GM19438 (cell line): ENCODE measurements around the gene ABLIM1.

Experiments used
- ATAC-seq: cut with Tn5 transposase; IDR thresholded peaks from one replicate; pipeline ENCODE4 v1.9.1; 2021; ENCODE audit warnings: low read depth; ENCODE audit not compliant: unreplicated experiment

The ABLIM1 gene

GRCh38 chr10:114680543-114681117 is 22.6 kb upstream of the ABLIM1 start:
- no peak for ATAC-seq

GRCh38 chr10:114679552-114679951 is 21.5 kb upstream of the ABLIM1 start:
- ATAC-seq: no peak

- no peak for ATAC-seq
Measured at GRCh38 chr10:114678820-114679219, 20.7 kb upstream of the ABLIM1 start.

- no peak for ATAC-seq
Measured at GRCh38 chr10:114678336-114678735, 20.3 kb upstream of the ABLIM1 start.

- no peak for ATAC-seq
Measured at GRCh38 chr10:114674346-114674745, 16.3 kb upstream of the ABLIM1 start.

GRCh38 chr10:114669648-114670047 is 11.6 kb upstream of the ABLIM1 start:
- no peak for ATAC-seq

GRCh38 chr10:114668375-114669080 is 10.5 kb upstream of the ABLIM1 start:
- ATAC-seq: no peak

GRCh38 chr10:114665873-114666272 is 7.8 kb upstream of the ABLIM1 start:
- ATAC-seq: no peak

GRCh38 chr10:114665406-114665805 is 7.3 kb upstream of the ABLIM1 start:
- no peak for ATAC-seq

- no peak for ATAC-seq
Measured at GRCh38 chr10:114664127-114664526, 6.1 kb upstream of the ABLIM1 start.

GRCh38 chr10:114663626-114664025 is 5.6 kb upstream of the ABLIM1 start:
- no peak for ATAC-seq

GRCh38 chr10:114662646-114663217 is 4.7 kb upstream of the ABLIM1 start:
- ATAC-seq: no peak

GRCh38 chr10:114661212-114661880 is 3.3 kb upstream of the ABLIM1 start:
- ATAC-seq: no peak

GRCh38 chr10:114655671-114656070 is 2.4 kb downstream of the ABLIM1 start:
- ATAC-seq: no peak

GRCh38 chr10:114654822-114655575 is 3.1 kb downstream of the ABLIM1 start:
- ATAC-seq: no peak

GRCh38 chr10:114653926-114654325 is 4.1 kb downstream of the ABLIM1 start:
- ATAC-seq: no peak

GRCh38 chr10:114652402-114653368 is 5.4 kb downstream of the ABLIM1 start:
- no peak for ATAC-seq

- no peak for ATAC-seq
Measured at GRCh38 chr10:114650831-114651230, 7.2 kb downstream of the ABLIM1 start.

GRCh38 chr10:114650266-114650665 is 7.8 kb downstream of the ABLIM1 start:
- no peak for ATAC-seq
